ENCODE data around the gene LRRC8C.

GRCh38 chr1:89702520-89703045 lies 69.7 kb downstream of the LRRC8C start:
- TF ChIP-seq CTCF (IDR thresholded peaks at IDR 0.05) (no peak), POLR2AphosphoS5 (IDR thresholded peaks at IDR 0.05) (no peak)

Measured in upper lobe of left lung (tissue), 4 donors.